ENCODE data around the gene CYB5D1.

Gene CYB5D1

GRCh38 chr17:7833795-7834541 is 23.8 kb upstream of the CYB5D1 start, which contains the start of gene KDM6B:
TSS of gene KDM6B (plus strand) at chr17:7834217. CDS start at chr17:7845555, 11,338 bp downstream.
- peak; percentile 86 for DNase-seq

- DNase-seq, result no peak
Observed at GRCh38 chr17:7834542-7834956, 23.3 kb upstream of the CYB5D1 start.

DNA sequence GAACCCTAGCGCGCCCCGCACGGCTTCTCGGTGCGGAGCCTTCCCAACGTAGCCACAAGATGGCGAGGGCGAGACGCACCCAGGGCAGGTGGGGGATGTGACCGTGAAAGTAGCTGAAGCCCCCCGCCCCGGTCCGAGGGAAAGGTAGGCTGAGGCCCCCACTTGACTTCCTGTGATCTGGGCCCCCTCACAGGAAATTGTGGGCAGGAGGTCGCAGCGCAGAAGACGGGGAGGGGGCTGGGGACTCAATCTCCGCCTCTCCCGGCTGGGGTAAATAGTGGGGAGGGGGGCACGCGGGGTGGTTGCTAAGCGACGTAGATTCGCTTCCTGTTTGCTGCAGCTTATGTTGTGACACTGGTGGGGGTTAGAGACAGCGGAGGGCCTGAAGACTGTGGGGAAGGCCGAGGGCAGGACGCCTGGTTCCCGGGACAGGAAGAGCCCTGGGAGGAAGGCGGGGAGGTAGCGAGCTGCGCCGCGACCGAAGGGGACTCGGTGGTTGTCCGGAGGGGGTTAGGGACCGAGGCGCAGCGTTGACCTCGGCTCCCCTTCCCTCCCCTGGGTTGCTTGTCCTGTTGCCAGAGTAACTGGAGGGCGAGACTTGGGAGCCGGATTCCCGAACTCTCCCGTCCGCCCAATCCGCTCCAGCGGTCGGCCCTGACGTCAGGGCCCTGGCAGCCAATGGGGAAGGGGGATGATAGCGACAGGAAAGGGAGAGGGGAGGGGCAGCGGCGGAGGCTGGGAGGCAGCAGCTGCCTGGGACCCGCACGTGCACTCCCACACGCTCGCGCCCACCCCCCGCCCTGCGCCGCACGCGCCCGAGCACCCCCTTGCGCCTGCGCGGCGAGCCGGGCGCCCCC is 22.6 kb upstream of the CYB5D1 start:
- DNase-seq, result peak; percentile 98

DNA sequence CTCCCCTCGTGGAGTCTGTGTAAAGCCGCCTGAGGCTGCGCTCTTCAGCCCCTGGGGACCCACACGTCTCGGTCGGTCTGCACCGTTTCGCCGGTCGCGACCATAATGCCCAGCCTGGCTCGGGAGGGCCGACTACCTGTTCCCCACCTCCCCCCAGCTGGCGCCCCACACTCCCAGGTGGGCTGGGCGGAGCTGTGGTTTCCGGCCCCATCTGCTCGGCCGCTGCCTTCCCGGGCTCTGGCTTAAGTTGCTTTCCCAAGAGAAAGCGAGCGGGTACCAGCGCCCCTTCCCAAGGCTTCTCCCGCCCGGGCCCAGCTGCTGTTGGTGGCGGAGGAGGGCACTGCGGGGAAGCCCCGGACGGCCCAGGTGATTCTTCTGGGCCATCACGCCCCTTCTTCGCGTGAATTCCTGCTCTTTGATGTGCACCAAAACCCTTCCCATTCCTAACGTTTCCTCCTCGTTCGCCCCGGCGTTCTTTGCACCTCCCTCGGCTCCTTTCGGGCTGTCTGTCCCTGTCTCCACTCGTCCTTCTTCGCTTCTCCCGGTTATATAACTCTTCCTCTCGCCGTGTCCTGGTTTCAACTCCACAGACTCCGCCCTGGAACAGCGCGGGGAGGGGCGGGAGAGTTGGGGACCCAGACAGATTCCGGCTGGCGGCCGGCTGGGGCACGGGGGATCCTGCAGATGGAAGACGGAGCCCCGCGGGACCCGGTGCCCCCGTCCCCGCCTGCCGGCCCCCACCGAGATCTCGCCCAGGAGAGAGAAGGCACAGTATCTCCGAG is 21.8 kb upstream of the CYB5D1 start:
- DNase-seq, result no peak

GRCh38 chr17:7836596-7837407 is 21.0 kb upstream of the CYB5D1 start:
- peak; percentile 99 for DNase-seq

GRCh38 chr17:7837408-7838088 is 20.3 kb upstream of the CYB5D1 start:
- peak; percentile 41 for DNase-seq

GRCh38 chr17:7838090-7839075 is 19.4 kb upstream of the CYB5D1 start:
- DNase-seq, result peak; percentile 63

GRCh38 chr17:7839190-7839875 is 18.5 kb upstream of the CYB5D1 start:
- no peak for DNase-seq

DNA sequence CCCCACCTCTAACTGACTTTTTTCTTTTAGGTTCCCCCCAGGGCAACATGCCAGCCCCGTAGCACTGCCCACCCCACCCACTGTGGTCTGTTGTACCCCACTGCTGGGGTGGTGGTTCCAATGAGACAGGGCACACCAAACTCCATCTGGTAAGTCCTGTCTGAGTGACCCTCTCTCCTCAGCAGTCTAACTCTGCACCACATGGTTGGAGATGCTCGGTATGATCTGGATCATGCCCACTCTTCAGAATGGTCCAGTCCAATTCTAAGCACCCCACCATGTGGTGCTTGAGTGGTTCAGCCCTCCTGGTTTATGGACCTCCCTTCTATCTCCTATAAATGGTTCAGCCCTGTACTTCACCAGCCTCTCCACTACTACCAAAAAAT is 17.9 kb upstream of the CYB5D1 start:
- DNase-seq, result peak; percentile 38

DNA sequence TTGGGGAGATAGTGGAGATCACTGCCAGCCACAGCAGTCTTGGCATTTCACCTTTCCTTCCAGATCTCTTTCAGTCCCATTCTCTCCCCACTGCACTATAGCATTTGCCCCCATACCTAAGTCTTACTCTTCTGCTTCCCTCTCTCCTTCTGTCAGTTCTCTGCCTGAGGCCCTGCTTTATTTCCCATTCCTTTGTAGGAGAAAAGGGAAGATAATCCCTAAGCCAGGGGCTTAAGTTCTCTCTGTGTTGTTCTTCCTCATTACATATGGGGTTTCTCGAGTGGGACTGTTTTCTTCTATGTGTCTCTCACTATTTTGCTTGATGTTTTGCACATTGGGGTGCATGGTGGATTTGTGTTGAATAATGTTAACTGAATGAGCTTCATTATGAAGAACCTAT is 17.4 kb upstream of the CYB5D1 start:
- no peak for DNase-seq

- DNase-seq, result no peak
Observed at GRCh38 chr17:7840875-7841274, 16.9 kb upstream of the CYB5D1 start.

DNA sequence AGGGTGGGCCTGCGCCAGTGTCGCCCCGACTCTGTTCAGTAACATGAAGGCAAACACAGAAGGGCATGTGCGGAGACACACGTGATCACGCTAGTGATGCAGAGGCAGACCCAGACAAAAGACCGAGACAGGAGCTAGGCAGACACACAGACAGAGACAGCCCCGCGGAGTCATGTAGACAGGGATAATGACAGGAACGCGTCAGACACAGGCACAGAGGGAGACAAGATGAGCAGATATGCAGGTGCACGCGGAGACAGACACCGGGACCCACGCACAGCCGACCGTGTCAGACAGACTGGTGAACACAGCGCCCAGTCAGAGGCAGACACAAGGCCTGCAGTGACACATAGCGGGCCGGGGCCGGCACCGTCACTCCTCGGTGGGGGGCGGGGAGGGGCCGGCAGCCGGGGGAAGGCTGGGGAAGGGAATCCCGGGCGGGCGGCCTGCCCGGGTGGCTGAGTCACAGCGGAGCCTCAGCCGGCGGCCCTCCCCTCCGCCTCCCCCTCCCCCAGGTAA is 16.3 kb upstream of the CYB5D1 start:
- peak; percentile 70 for DNase-seq

GRCh38 chr17:7841915-7842379 is 15.9 kb upstream of the CYB5D1 start:
- peak; percentile 91 for DNase-seq

- DNase-seq, result peak; percentile 77
Observed at GRCh38 chr17:7842380-7843256, 15.2 kb upstream of the CYB5D1 start.

GRCh38 chr17:7843257-7843535 is 14.6 kb upstream of the CYB5D1 start:
- DNase-seq, result peak; percentile 55

- DNase-seq, result peak; percentile 83
Observed at GRCh38 chr17:7843536-7844291, 14.1 kb upstream of the CYB5D1 start.

GRCh38 chr17:7844292-7845154 is 13.3 kb upstream of the CYB5D1 start:
- peak; percentile 95 for DNase-seq
